Transverse colon (tissue), 4 donors: Measurements from ENCODE around the gene TNFRSF25. TPM values are rescaled to one million over a fixed set of nuclear protein-coding genes. Genes with fewer than 3 reads are reported as not detected.

Experiments used
- DNase-seq: peaks from one replicate; pipeline ENCODE4 v3.0.0-alpha.2; 2019
- H3K27ac ChIP-seq, 4 donors: fragments of 200-600 bp; sonication (generic); 2 replicates each; pipeline ENCODE4 v1.5.1; 2016 to 2018; ENCODE audit warnings: inconsistent platforms in 4 of 4
- H3K27me3 ChIP-seq: fragments of 200-600 bp; sonication (generic); 2 replicates; pipeline ENCODE4 v1.5.1; 2017; ENCODE audit warnings: inconsistent platforms
- H3K36me3 ChIP-seq, 4 donors: fragments of 200-600 bp; sonication (generic); 2 replicates each; pipeline ENCODE4 v1.5.1; 2017 to 2019; ENCODE audit warnings: inconsistent platforms in 4 of 4
- H3K4me1 ChIP-seq, 4 donors: fragments of 200-600 bp; sonication (generic); 2 replicates each; pipeline ENCODE4 v1.5.1; 2017 to 2020; ENCODE audit warnings: inconsistent platforms in 4 of 4
- H3K4me3 ChIP-seq, 4 donors: fragments of 200-600 bp; sonication (generic); 1 replicate in 1 of 4; 2 replicates in 3 of 4; pipeline versions ENCODE4 v1.5.1 to v1.6.1; 2017 to 2019; ENCODE audit warnings: inconsistent platforms in 4 of 4
- H3K9me3 ChIP-seq, 2 donors: fragments of 200-600 bp; sonication (generic); 2 replicates each; pipeline ENCODE4 v1.5.1; 2017 to 2019; ENCODE audit warnings: inconsistent platforms in 2 of 2
- EP300 ChIP-seq: sonication (generic); formaldehyde crosslinking; IDR thresholded peaks from one replicate; pipeline ENCODE4 v1.6.1; 2017; ENCODE audit warnings: antibody characterized with exemption, low read depth
- POLR2A ChIP-seq: fragments of 450-650 bp; IDR thresholded peaks from one replicate; pipeline ENCODE4 v1.6.1; 2016; ENCODE audit warnings: antibody characterized with exemption, mild to moderate bottlenecking, moderate library complexity
- POLR2AphosphoS5 ChIP-seq, 3 donors: sonication (generic); formaldehyde crosslinking; IDR thresholded peaks; one replicate each; pipeline ENCODE4 v1.6.1; 2016; ENCODE audit warnings: antibody characterized with exemption in 3 of 3
- WGBS, 2 donors: methylation state at CpG; one replicate each; pipeline ENCODE4 v1.1.5; 2018; ENCODE audit warnings: low coverage in 1 of 2; 5-methylcytosine and 5-hydroxymethylcytosine counted together
- in situ Hi-C, 4 donors: fragments of 200-750 bp; cut with MboI; loops; one replicate each; pipeline versions ENCODE4 v1.15.0 to v1.15.1; 2017; ENCODE audit warnings: low sequenced_read_pairs in 3 of 4, low pct_ligation_motif_present in 1 of 4, low pct_unique_long_range_greater_than_20kb in 1 of 4
- intact Hi-C: fragments of 100-400 bp; cut with DNase I; formaldehyde crosslinking; loops from one replicate; pipeline ENCODE4 v1.15.1; 2023; ENCODE audit warnings: low total_unique reads
- total RNA-seq, 4 donors: library from RNA; depleted of rRNA; stranded (reverse); fragments of >200 nt; gene quantifications; one replicate each; pipeline ENCODE4 v1.1.0, GENCODE V29; 2016
- TF ChIP-seq, protein P1 (sequence below), 5 experiments: fragments of 200-600 bp in 3 of 5; fragments of 450-650 bp in 2 of 5; sonication (generic) in 3 of 5; IDR thresholded peaks; 1 replicate in 2 of 5; 2 replicates in 3 of 5; pipeline ENCODE4 v1.5.1; 2016 to 2017; ENCODE audit warnings: antibody characterized with exemption in 5 of 5, inconsistent platforms in 3 of 5, mild to moderate bottlenecking in 2 of 5, moderate library complexity in 1 of 5

The TNFRSF25 gene
- total RNA-seq, 4 donors from 2014 or later: 38.9 to 55.3 (median 45.0) TPM

DNA sequence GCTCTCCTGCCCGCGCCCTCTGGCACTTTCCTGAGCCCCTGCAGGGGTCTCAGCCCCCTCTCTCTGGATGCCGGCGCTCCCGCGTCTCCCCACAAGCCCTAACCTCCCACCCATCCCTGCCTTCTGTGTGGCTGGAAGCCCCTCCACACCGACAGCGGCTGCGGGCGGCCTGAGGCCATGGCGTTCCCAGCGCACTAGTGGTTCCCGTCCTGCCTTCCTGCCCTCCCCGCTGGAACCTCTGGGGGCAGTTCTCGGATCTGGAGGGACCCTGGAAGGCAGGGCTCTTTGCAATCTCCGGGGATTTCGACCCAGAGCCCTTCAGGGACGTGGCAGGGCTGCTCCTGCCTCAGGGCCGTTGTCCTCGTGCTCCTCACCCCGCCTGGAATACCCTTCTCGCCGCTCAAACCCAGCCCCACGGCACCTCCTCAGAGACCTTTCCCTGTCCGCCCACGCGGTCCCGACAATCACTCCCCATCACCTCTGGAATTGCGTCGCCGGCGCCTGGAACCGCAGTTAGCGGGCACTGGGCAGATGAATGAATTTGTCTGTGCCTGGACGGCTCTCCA is 41.9 kb downstream of the TNFRSF25 start:
- no peaks in the 10 kb centered on the region for H3K36me3 ChIP-seq
- in situ Hi-C loops (loop anchor here in 1 of 4 donors (25.0 kb wide), 1 partner anchor 187 kb away; the partner anchor contains the start of genes HES3 and ICMT), intact Hi-C loops (no loop called here)
- peaks cover 89% of the 10 kb centered on the region for H3K27me3 ChIP-seq
- H3K4me3 ChIP-seq: peak overlapping the region in 2 of 4 donors; percentile 28 to 42
- TF ChIP-seq POLR2A: no peak
- TF ChIP-seq POLR2AphosphoS5 (IDR thresholded peaks at IDR 0.05): no peak
- TF ChIP-seq, protein P1, sequence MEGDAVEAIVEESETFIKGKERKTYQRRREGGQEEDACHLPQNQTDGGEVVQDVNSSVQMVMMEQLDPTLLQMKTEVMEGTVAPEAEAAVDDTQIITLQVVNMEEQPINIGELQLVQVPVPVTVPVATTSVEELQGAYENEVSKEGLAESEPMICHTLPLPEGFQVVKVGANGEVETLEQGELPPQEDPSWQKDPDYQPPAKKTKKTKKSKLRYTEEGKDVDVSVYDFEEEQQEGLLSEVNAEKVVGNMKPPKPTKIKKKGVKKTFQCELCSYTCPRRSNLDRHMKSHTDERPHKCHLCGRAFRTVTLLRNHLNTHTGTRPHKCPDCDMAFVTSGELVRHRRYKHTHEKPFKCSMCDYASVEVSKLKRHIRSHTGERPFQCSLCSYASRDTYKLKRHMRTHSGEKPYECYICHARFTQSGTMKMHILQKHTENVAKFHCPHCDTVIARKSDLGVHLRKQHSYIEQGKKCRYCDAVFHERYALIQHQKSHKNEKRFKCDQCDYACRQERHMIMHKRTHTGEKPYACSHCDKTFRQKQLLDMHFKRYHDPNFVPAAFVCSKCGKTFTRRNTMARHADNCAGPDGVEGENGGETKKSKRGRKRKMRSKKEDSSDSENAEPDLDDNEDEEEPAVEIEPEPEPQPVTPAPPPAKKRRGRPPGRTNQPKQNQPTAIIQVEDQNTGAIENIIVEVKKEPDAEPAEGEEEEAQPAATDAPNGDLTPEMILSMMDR (IDR thresholded peaks at IDR 0.05): no peak
- TF ChIP-seq EP300: no peak
- no peak for DNase-seq
- peaks cover 21 to 70% (median 66%) of the 10 kb centered on the region in 4 donors for H3K4me1 ChIP-seq
- H3K27ac ChIP-seq: no peak overlapping the region
- no peaks in the 10 kb centered on the region for H3K9me3 ChIP-seq
- 8% methylated on average over 33 of the region's 35 CpGs; no CpG with 5 or more reads in 1 of the 2 donors for WGBS, 2 donors

DNA sequence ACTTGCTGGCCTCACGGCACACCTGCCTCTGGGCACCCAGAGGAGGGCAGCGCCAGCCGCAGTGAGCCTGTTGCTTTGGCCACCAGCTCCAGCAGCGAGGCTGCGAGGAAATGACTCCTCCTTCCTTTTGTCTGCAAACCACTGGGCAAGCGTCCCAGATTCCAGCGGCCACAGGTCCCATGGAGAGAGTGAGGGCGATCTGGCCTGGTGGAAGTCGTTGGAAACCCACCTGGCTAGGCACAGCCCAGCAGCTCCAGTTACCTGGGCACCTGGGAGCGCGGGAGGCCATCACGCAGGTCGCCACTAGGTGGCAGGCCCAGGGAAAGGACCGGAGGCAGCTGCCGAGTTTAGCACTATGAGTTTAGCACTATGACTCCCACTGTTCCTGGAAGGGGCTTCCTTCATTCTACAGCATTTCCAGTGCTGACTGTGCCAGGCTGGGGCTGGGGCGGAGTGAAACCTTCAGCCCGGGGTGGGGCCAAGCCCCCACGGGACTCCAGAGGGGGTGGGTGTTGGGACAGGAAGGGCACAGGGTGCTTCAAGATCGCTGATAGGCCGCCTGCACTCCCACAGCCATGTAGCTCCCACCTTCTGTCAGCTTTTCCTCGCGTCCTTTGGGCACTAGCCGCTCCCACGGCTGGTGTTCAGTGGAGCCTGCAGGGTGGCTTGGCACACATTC is 42.5 kb downstream of the TNFRSF25 start:
- H3K9me3 ChIP-seq: no peaks in the 10 kb centered on the region
- no peak overlapping the region for H3K4me3 ChIP-seq
- TF ChIP-seq, protein P1 (IDR thresholded peaks at IDR 0.05): peak; percentile 67 to 82 (median 77)
- no peak for TF ChIP-seq POLR2AphosphoS5 (IDR thresholded peaks at IDR 0.05)
- peaks cover 89% of the 10 kb centered on the region for H3K27me3 ChIP-seq
- H3K36me3 ChIP-seq: no peaks in the 10 kb centered on the region
- peak; percentile 82 for DNase-seq
- intact Hi-C loops: no loop called here
- H3K27ac ChIP-seq: no peak overlapping the region
- H3K4me1 ChIP-seq: peaks cover 23 to 72% (median 72%) of the 10 kb centered on the region in 4 donors
- WGBS, 2 donors: 5% methylated on average over 23 of the region's 24 CpGs; no CpG with 5 or more reads in 1 of the 2 donors
- in situ Hi-C loops: loop anchor here in 1 of 4 donors (25.0 kb wide), 1 partner anchor 186 kb away; the partner anchor contains the start of genes HES3 and ICMT

DNA sequence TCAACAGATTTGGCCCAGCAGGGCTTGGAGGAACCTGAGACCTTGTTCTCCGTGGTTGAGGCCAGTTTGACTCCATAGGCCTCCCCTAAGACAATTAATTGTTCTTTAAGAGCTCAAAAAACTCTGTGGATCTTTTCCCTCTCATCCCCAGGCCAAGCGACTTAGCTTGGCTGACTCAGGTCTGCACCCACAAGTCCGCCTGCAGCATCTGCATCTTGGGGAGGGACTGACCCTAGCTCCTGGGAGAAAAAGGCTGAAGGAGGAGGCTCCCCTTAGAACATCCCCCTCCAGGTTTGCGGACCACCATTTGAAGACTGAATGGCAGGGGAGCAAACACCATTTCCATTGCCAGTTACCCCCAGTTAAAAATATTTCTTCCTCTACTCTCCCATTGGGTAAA is 44.7 kb downstream of the TNFRSF25 start:
- H3K27me3 ChIP-seq: peaks cover 91% of the 10 kb centered on the region
- WGBS, 2 donors: 58 to 60% methylated on average over 2 to 4 of the region's 4 CpGs
- in situ Hi-C loops: loop anchor here in 1 of 4 donors (25.0 kb wide), 1 partner anchor 184 kb away; the partner anchor contains the start of genes HES3 and ICMT
- no peaks in the 10 kb centered on the region for H3K9me3 ChIP-seq
- DNase-seq: no peak
- H3K27ac ChIP-seq: no peak overlapping the region
- H3K36me3 ChIP-seq: no peaks in the 10 kb centered on the region
- TF ChIP-seq POLR2AphosphoS5 (IDR thresholded peaks at IDR 0.05) (no peak), POLR2A (no peak), EP300 (no peak)
- TF ChIP-seq, protein P1 (IDR thresholded peaks at IDR 0.05): no peak
- intact Hi-C loops: no loop called here
- H3K4me1 ChIP-seq: peaks cover 24 to 60% (median 58%) of the 10 kb centered on the region in 4 donors
- H3K4me3 ChIP-seq: no peak overlapping the region

DNA sequence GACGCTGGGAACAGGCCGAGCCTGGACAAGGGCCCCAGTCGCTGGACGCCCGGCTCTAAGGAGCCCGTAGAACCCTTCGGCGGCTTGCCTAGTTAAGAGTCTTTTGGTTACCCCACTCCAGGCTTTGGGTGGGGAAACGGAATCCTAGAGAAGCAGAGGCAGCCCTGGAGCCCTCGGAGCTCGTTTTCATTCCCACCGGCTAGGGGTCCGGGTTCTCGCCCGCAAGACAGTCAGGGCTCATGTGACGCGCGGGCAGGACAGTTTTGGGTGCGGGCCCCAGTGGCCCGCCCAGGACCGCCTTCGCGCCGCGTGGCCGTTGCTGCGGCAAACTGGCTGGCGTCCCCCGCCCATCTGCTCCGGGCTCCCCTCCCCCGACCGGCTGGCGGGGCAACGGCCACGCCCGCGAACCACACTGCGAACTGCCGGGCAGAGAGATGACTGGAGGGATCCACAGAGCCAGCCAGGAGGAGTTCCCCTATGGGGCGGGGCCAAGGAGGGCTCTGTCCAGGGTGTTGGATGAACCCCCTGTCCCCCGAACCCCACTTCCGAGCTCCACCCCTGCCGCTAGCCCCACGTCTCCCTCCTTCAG is 45.4 kb downstream of the TNFRSF25 start:
- Histone ChIP-seq H3K4me3 (peak overlapping the region in 2 of 4 donors; percentile 51 to 56), H3K9me3 (no peaks in the 10 kb centered on the region), H3K27me3 (peaks cover 91% of the 10 kb centered on the region), H3K4me1 (peaks cover 16 to 58% (median 56%) of the 10 kb centered on the region in 4 donors), H3K36me3 (no peaks in the 10 kb centered on the region), H3K27ac (peak overlapping the region in 3 of 4 donors; percentile 72 to 84 (median 81))
- peak; percentile 71 for DNase-seq
- WGBS, 2 donors: 8% methylated on average over 36 of the region's 44 CpGs; no CpG with 5 or more reads in 1 of the 2 donors
- in situ Hi-C loops (loop anchor here in 1 of 4 donors (25.0 kb wide), 1 partner anchor 183 kb away; the partner anchor contains the start of genes HES3 and ICMT), intact Hi-C loops (no loop called here)
- TF ChIP-seq, protein P1 (IDR thresholded peaks at IDR 0.05): no peak
- TF ChIP-seq POLR2A (no peak), POLR2AphosphoS5 (IDR thresholded peaks at IDR 0.05) (peak in 2 of 3 donors; percentile 17 to 18), EP300 (no peak)
